CD4-positive, alpha-beta memory T cell (primary cell): Measurements from ENCODE around the gene KLHL18. TPM values are rescaled to one million over a fixed set of nuclear protein-coding genes. Genes with fewer than 3 reads are reported as not detected.

Experiments
- CTCF ChIA-PET: fragments of 350-600 bp; sonication (Branson Sonifier 250); formaldehyde crosslinking; loops from one replicate; lab custom pipeline; 2021; ENCODE audit warnings: inconsistent platforms; ENCODE audit not compliant: partially characterized antibody; lab: Charles Lee
- POLR2A ChIA-PET: fragments of 350-600 bp; sonication (Branson Sonifier 250); formaldehyde crosslinking; loops from one replicate; lab custom pipeline; 2021; ENCODE audit not compliant: partially characterized antibody; lab: Charles Lee
- DNase-seq, 5 donors: peaks; one replicate each; pipeline versions ENCODE4 v3.0.0 to v3.0.0-alpha.2; 2020 to 2022; ENCODE audit warnings: mixed read lengths in 1 of 5
- H3K27ac ChIP-seq: one replicate; pipeline ENCODE4 v1.7.0; 2013; ENCODE audit warnings: low read depth, low read length
- H3K27me3 ChIP-seq: 2 replicates; pipeline ENCODE4 v1.7.0; 2013; ENCODE audit warnings: mild to moderate bottlenecking, low read length, moderate library complexity; ENCODE audit not compliant: insufficient read depth
- H3K36me3 ChIP-seq: 2 replicates; pipeline ENCODE4 v1.7.0; 2013; ENCODE audit warnings: mild to moderate bottlenecking, low read length, moderate library complexity; ENCODE audit not compliant: insufficient read depth
- H3K4me1 ChIP-seq: 2 replicates; pipeline ENCODE4 v1.7.0; 2013; ENCODE audit warnings: mild to moderate bottlenecking, low read length, moderate library complexity; ENCODE audit not compliant: insufficient read depth
- H3K4me3 ChIP-seq, 2 donors: one replicate each; pipeline ENCODE4 v1.7.0; 2013; ENCODE audit warnings: low read length in 2 of 2, mild to moderate bottlenecking in 1 of 2
- H3K9me3 ChIP-seq, 2 donors: one replicate each; pipeline ENCODE4 v1.7.0; 2013; ENCODE audit warnings: low read length in 2 of 2, control low read depth in 1 of 2; ENCODE audit not compliant: control insufficient read depth in 1 of 2
- H3K27ac Mint-ChIP-seq, 7 donors: one replicate each; pipeline ENCODE4 v1.8.0; 2020 to 2021; ENCODE audit warnings: mixed read lengths in 7 of 7, mild to moderate bottlenecking in 6 of 7, inconsistent platforms in 3 of 7, moderate library complexity in 3 of 7
- H3K27me3 Mint-ChIP-seq, 2 donors: one replicate each; pipeline ENCODE4 v1.8.0; 2020 to 2021; ENCODE audit warnings: mixed read lengths in 2 of 2
- H3K36me3 Mint-ChIP-seq, 2 donors: one replicate each; pipeline ENCODE4 v1.8.0; 2020 to 2021; ENCODE audit warnings: mixed read lengths in 2 of 2, inconsistent platforms in 1 of 2, mild to moderate bottlenecking in 1 of 2
- H3K4me1 Mint-ChIP-seq, 4 donors: one replicate each; pipeline ENCODE4 v1.8.0; 2020 to 2021; ENCODE audit warnings: mixed read lengths in 4 of 4, mild to moderate bottlenecking in 1 of 4
- H3K4me3 Mint-ChIP-seq, 8 donors: one replicate each; pipeline ENCODE4 v1.8.0; 2020 to 2021; ENCODE audit warnings: mixed read lengths in 8 of 8, mild to moderate bottlenecking in 7 of 8, moderate library complexity in 6 of 8, inconsistent platforms in 3 of 8
- H3K9me3 Mint-ChIP-seq, 8 donors: one replicate each; pipeline ENCODE4 v1.8.0; 2020 to 2021; ENCODE audit warnings: mixed read lengths in 8 of 8, mild to moderate bottlenecking in 5 of 8, inconsistent platforms in 3 of 8, moderate library complexity in 1 of 8
- intact Hi-C: fragments of 100-400 bp; cut with micrococcal nuclease; formaldehyde crosslinking; loops from one replicate; pipeline ENCODE4 v1.15.1; 2023
- polyA plus RNA-seq, 2 donors: library from polyadenylated mRNA; unstranded; fragments of 300-500 nt; fragmentation: Illumina TruSeq; gene quantifications; one replicate each; pipeline ENCODE4 v1.2.3, GENCODE V29; 2021
- total RNA-seq, 2 experiments: library from RNA; stranded (reverse); gene quantifications; one replicate each; pipeline ENCODE4 v1.2.3, GENCODE V29; 2021

Gene KLHL18
- total and polyA plus RNA-seq, 4 experiments from 2014 or later, result 17.0 to 26.7 (median 20.8) TPM

DNA sequence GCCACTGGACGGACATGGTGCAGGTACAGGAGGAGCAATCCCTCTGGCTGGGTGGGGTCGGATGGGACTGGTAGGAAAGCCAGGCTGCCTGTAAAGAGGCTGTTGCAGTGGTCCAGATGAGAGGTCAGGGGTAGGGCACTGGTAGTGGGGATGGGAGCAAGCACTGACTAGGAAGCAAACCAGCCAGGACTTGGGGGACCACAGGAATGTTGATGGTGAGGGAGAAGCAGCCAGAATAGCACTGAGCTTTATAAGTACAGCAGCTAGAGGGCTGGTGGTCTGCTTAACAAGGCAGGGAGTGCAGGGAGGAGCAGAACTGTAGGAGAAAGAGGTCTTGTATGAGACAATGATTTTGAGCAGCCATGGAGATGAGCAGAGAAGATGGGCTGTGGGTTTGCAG, 59.4 kb downstream of the KLHL18 start:
- H3K4me3 Mint-ChIP-seq, result peak overlapping the region in 1 of 8 donors; percentile 12
- CTCF ChIA-PET, result no interaction called here

GRCh38 chr3:47342812-47343211, 60.1 kb downstream of the KLHL18 start:
- intact Hi-C loops, result no loop called here
- CTCF ChIA-PET, result no interaction called here
- no peaks in the 10 kb centered on the region for H3K4me1 ChIP-seq
- Mint-ChIP-seq H3K36me3 (peaks cover 39 to 63% of the 10 kb centered on the region in 2 donors), H3K4me3 (no peak overlapping the region), H3K27me3 (no peaks in the 10 kb centered on the region), H3K4me1 (no peaks in the 10 kb centered on the region), H3K9me3 (no peaks in the 10 kb centered on the region), H3K27ac (peak overlapping the region in 4 of 7 donors; percentile 9 to 62 (median 24))
- H3K4me3 ChIP-seq, result no peak overlapping the region
- no peak for DNase-seq
- POLR2A ChIA-PET, result no interaction called here
- H3K27me3 ChIP-seq, result no peaks in the 10 kb centered on the region
- H3K9me3 ChIP-seq, result no peaks in the 10 kb centered on the region
- no peak overlapping the region for H3K27ac ChIP-seq
- peaks cover 27% of the 10 kb centered on the region for H3K36me3 ChIP-seq

More for the DNA sequence above, 59.4 kb downstream of the KLHL18 start:
- Histone ChIP-seq H3K27me3 (no peaks in the 10 kb centered on the region), H3K4me3 (no peak overlapping the region), H3K36me3 (peaks cover 33% of the 10 kb centered on the region), H3K9me3 (no peaks in the 10 kb centered on the region), H3K27ac (no peak overlapping the region), H3K4me1 (no peaks in the 10 kb centered on the region)
- peaks cover 45 to 69% of the 10 kb centered on the region in 2 donors for H3K36me3 Mint-ChIP-seq
- no peaks in the 10 kb centered on the region for H3K9me3 Mint-ChIP-seq
- no peak for DNase-seq
- no peaks in the 10 kb centered on the region for H3K27me3 Mint-ChIP-seq
- intact Hi-C loops, result no loop called here
- H3K27ac Mint-ChIP-seq, result peak overlapping the region in 6 of 7 donors; percentile 9 to 70 (median 52)
- no peaks in the 10 kb centered on the region for H3K4me1 Mint-ChIP-seq
- POLR2A ChIA-PET, result no interaction called here

GRCh38 chr3:47343471-47343971, 60.8 kb downstream of the KLHL18 start:
- H3K27me3 ChIP-seq, result no peaks in the 10 kb centered on the region
- no peak overlapping the region for H3K4me3 ChIP-seq
- POLR2A ChIA-PET, result no interaction called here
- Mint-ChIP-seq H3K9me3 (no peaks in the 10 kb centered on the region), H3K4me3 (peak overlapping the region in 1 of 8 donors; percentile 43), H3K36me3 (peaks cover 34 to 57% of the 10 kb centered on the region in 2 donors), H3K27me3 (no peaks in the 10 kb centered on the region), H3K4me1 (no peaks in the 10 kb centered on the region), H3K27ac (no peak overlapping the region)
- no peaks in the 10 kb centered on the region for H3K4me1 ChIP-seq
- no peaks in the 10 kb centered on the region for H3K9me3 ChIP-seq
- CTCF ChIA-PET, result interaction anchor here (1.0 kb wide), 1 partner anchor 22 kb away, joined by 5 read pairs; no protein-coding TSS in a partner anchor
- H3K27ac ChIP-seq, result no peak overlapping the region
- peaks cover 25% of the 10 kb centered on the region for H3K36me3 ChIP-seq
- intact Hi-C loops, result no loop called here
- no peak for DNase-seq

- H3K27ac ChIP-seq, result no peak overlapping the region
- no peaks in the 10 kb centered on the region for H3K9me3 ChIP-seq
- no peaks in the 10 kb centered on the region for H3K27me3 ChIP-seq
- Mint-ChIP-seq H3K27me3 (no peaks in the 10 kb centered on the region), H3K27ac (peak overlapping the region in 3 of 7 donors; percentile 63 to 78 (median 74)), H3K4me3 (no peak overlapping the region), H3K9me3 (no peaks in the 10 kb centered on the region), H3K36me3 (peaks cover 27 to 43% of the 10 kb centered on the region in 2 donors), H3K4me1 (no peaks in the 10 kb centered on the region)
- ChIA-PET CTCF (no interaction called here), POLR2A (no interaction called here)
- intact Hi-C loops, result no loop called here
- no peaks in the 10 kb centered on the region for H3K4me1 ChIP-seq
- peaks cover 13% of the 10 kb centered on the region for H3K36me3 ChIP-seq
- no peak for DNase-seq
- no peak overlapping the region for H3K4me3 ChIP-seq
Observed at GRCh38 chr3:47344971-47345370, 62.2 kb downstream of the KLHL18 start.

GRCh38 chr3:47347217-47347801, 64.6 kb downstream of the KLHL18 start:
- H3K9me3 Mint-ChIP-seq, result no peaks in the 10 kb centered on the region
- ChIA-PET POLR2A (no interaction called here), CTCF (no interaction called here)
- no peaks in the 10 kb centered on the region for H3K27me3 Mint-ChIP-seq
- H3K4me3 Mint-ChIP-seq, result no peak overlapping the region
- no peaks in the 10 kb centered on the region for H3K9me3 ChIP-seq
- H3K4me1 Mint-ChIP-seq, result no peaks in the 10 kb centered on the region
- peaks cover 9% of the 10 kb centered on the region for H3K36me3 ChIP-seq
- peaks cover 20 to 28% of the 10 kb centered on the region in 2 donors for H3K36me3 Mint-ChIP-seq
- H3K27ac Mint-ChIP-seq, result peak overlapping the region in 3 of 7 donors; percentile 3 to 43 (median 43)
- no peak overlapping the region for H3K4me3 ChIP-seq
- no peaks in the 10 kb centered on the region for H3K4me1 ChIP-seq
- no peak overlapping the region for H3K27ac ChIP-seq
- DNase-seq, result no peak
- intact Hi-C loops, result no loop called here
- H3K27me3 ChIP-seq, result no peaks in the 10 kb centered on the region

GRCh38 chr3:47348411-47349154, 65.8 kb downstream of the KLHL18 start:
- Histone ChIP-seq H3K9me3 (no peaks in the 10 kb centered on the region), H3K27me3 (no peaks in the 10 kb centered on the region), H3K4me3 (no peak overlapping the region), H3K36me3 (peaks cover 9% of the 10 kb centered on the region), H3K4me1 (no peaks in the 10 kb centered on the region), H3K27ac (no peak overlapping the region)
- intact Hi-C loops, result no loop called here
- CTCF ChIA-PET, result no interaction called here
- POLR2A ChIA-PET, result interaction anchor here (0.6 kb wide), 1 partner anchor 415 kb away, joined by 3 read pairs; no protein-coding TSS in a partner anchor
- H3K4me1 Mint-ChIP-seq, result no peaks in the 10 kb centered on the region
- H3K27me3 Mint-ChIP-seq, result no peaks in the 10 kb centered on the region
- no peaks in the 10 kb centered on the region for H3K9me3 Mint-ChIP-seq
- peaks cover 11 to 19% of the 10 kb centered on the region in 2 donors for H3K36me3 Mint-ChIP-seq
- H3K27ac Mint-ChIP-seq, result peak overlapping the region in 2 of 7 donors; percentile 0 to 53
- H3K4me3 Mint-ChIP-seq, result no peak overlapping the region
- no peak for DNase-seq

- Histone ChIP-seq H3K36me3 (no peaks in the 10 kb centered on the region), H3K4me3 (no peak overlapping the region), H3K27ac (no peak overlapping the region), H3K27me3 (no peaks in the 10 kb centered on the region), H3K4me1 (no peaks in the 10 kb centered on the region), H3K9me3 (no peaks in the 10 kb centered on the region)
- ChIA-PET POLR2A (no interaction called here), CTCF (no interaction called here)
- no peak for DNase-seq
- no peaks in the 10 kb centered on the region for H3K27me3 Mint-ChIP-seq
- peaks cover 0 to under 1% (median 0%) of the 10 kb centered on the region in 4 donors for H3K4me1 Mint-ChIP-seq
- intact Hi-C loops, result no loop called here
- peaks cover 0 to 21% (median 17%) of the 10 kb centered on the region in 8 donors for H3K9me3 Mint-ChIP-seq
- H3K27ac Mint-ChIP-seq, result peak overlapping the region in 1 of 7 donors; percentile 49
- H3K4me3 Mint-ChIP-seq, result no peak overlapping the region
- H3K36me3 Mint-ChIP-seq, result peaks cover 0 to 14% of the 10 kb centered on the region in 2 donors
Observed at GRCh38 chr3:47355010-47355409, 72.3 kb downstream of the KLHL18 start.
